ENCODE results near the gene ANXA6.

The ANXA6 gene

GRCh38 chr5:151153300-151153699 lies 4.3 kb downstream of the ANXA6 start:
- DNase-seq (ENCODE audit: low spot score), result no peak

GRCh38 chr5:151151793-151152192 lies 5.8 kb downstream of the ANXA6 start:
- no peak for DNase-seq (ENCODE audit: low spot score)

GRCh38 chr5:151151263-151151660 lies 6.3 kb downstream of the ANXA6 start:
- no peak for DNase-seq (ENCODE audit: low spot score)

- DNase-seq (ENCODE audit: low spot score), result no peak
Measured at GRCh38 chr5:151150471-151151262, 6.9 kb downstream of the ANXA6 start.

GRCh38 chr5:151148583-151148982 lies 9.0 kb downstream of the ANXA6 start:
- DNase-seq (ENCODE audit: low spot score), result no peak

- no peak for DNase-seq (ENCODE audit: low spot score)
Measured at GRCh38 chr5:151147033-151147432, 10.5 kb downstream of the ANXA6 start.

- no peak for DNase-seq (ENCODE audit: low spot score)
Measured at GRCh38 chr5:151146061-151146460, 11.5 kb downstream of the ANXA6 start.

GRCh38 chr5:151144922-151145321 lies 12.7 kb downstream of the ANXA6 start:
- no peak for DNase-seq (ENCODE audit: low spot score)

- no peak for DNase-seq (ENCODE audit: low spot score)
Measured at GRCh38 chr5:151144275-151144674, 13.3 kb downstream of the ANXA6 start.

- no peak for DNase-seq (ENCODE audit: low spot score)
Measured at GRCh38 chr5:151143645-151144044, 13.9 kb downstream of the ANXA6 start.

GRCh38 chr5:151142933-151143332 lies 14.6 kb downstream of the ANXA6 start:
- no peak for DNase-seq (ENCODE audit: low spot score)

GRCh38 chr5:151141535-151141934 lies 16.0 kb downstream of the ANXA6 start:
- no peak for DNase-seq (ENCODE audit: low spot score)

- no peak for DNase-seq (ENCODE audit: low spot score)
Measured at GRCh38 chr5:151140686-151141459, 16.7 kb downstream of the ANXA6 start.

GRCh38 chr5:151139646-151140045 lies 17.9 kb downstream of the ANXA6 start:
- no peak for DNase-seq (ENCODE audit: low spot score)

GRCh38 chr5:151139015-151139414 lies 18.6 kb downstream of the ANXA6 start:
- no peak for DNase-seq (ENCODE audit: low spot score)

GRCh38 chr5:151138114-151138513 lies 19.5 kb downstream of the ANXA6 start:
- DNase-seq (ENCODE audit: low spot score), result no peak

GRCh38 chr5:151137067-151137825 lies 20.3 kb downstream of the ANXA6 start:
- DNase-seq (ENCODE audit: low spot score), result no peak

GRCh38 chr5:151134228-151134627 lies 23.4 kb downstream of the ANXA6 start:
- DNase-seq (ENCODE audit: low spot score), result no peak

- DNase-seq (ENCODE audit: low spot score), result no peak
Measured at GRCh38 chr5:151132963-151133362, 24.6 kb downstream of the ANXA6 start.

GRCh38 chr5:151130922-151131891 lies 26.4 kb downstream of the ANXA6 start:
- no peak for DNase-seq (ENCODE audit: low spot score)

GRCh38 chr5:151130235-151130921 lies 27.2 kb downstream of the ANXA6 start:
- DNase-seq (ENCODE audit: low spot score), result no peak

Data from HuH-7.5 (cell line).